ENCODE data around the gene NALF2.

NALF2 gene

GRCh38 chrX:69531031-69531755, 27.1 kb downstream of the NALF2 start:
- DNase-seq = no peak

GRCh38 chrX:69535661-69536060, 31.5 kb downstream of the NALF2 start:
- no peak for DNase-seq

- DNase-seq = peak; percentile 13
Observed at GRCh38 chrX:69538321-69538876, 34.3 kb downstream of the NALF2 start.

GRCh38 chrX:69539437-69539836, 35.3 kb downstream of the NALF2 start:
- no peak for DNase-seq

- DNase-seq = no peak
Observed at GRCh38 chrX:69541956-69542355, 37.8 kb downstream of the NALF2 start.

- no peak for DNase-seq
Observed at GRCh38 chrX:69543572-69543971, 39.4 kb downstream of the NALF2 start.

- no peak for DNase-seq
Observed at GRCh38 chrX:69546417-69546816, 42.3 kb downstream of the NALF2 start.

GRCh38 chrX:69546978-69547377, 42.9 kb downstream of the NALF2 start:
- DNase-seq = no peak

- DNase-seq = no peak
Observed at GRCh38 chrX:69551421-69552009, 47.4 kb downstream of the NALF2 start.

- DNase-seq = no peak
Observed at GRCh38 chrX:69552512-69552911, 48.4 kb downstream of the NALF2 start.

Measured in GOT3 (cell line).